Mesenchymal stem cell (in vitro differentiated cells and primary cell): Measurements from ENCODE around the gene FAM50B.

ENCODE experiments used
- DNase-seq: peaks from one replicate; pipeline ENCODE4 v3.0.0-alpha.2; 2013
- H2AFZ ChIP-seq: one replicate; pipeline ENCODE4 v1.6.1; 2013; ENCODE audit warnings: low read depth, mild to moderate bottlenecking, control low read depth, inconsistent platforms, low read length, moderate library complexity
- H2AK5ac ChIP-seq: 2 replicates; pipeline ENCODE4 v1.6.1; 2013; ENCODE audit warnings: low read length, moderate library complexity, mild to moderate bottlenecking, inconsistent platforms; ENCODE audit not compliant: severe bottlenecking
- H2BK120ac ChIP-seq: one replicate; pipeline ENCODE4 v1.6.1; 2013; ENCODE audit warnings: low read depth, mild to moderate bottlenecking, inconsistent platforms, low read length, moderate library complexity
- H2BK12ac ChIP-seq, 2 experiments: one replicate each; pipeline ENCODE4 v1.6.1; 2013; ENCODE audit warnings: inconsistent platforms in 2 of 2, low read length in 2 of 2, mild to moderate bottlenecking in 2 of 2, moderate library complexity in 2 of 2, control low read depth in 1 of 2
- H2BK15ac ChIP-seq: one replicate; pipeline ENCODE4 v1.6.1; 2013; ENCODE audit warnings: mild to moderate bottlenecking, low read depth, inconsistent platforms; ENCODE audit not compliant: poor library complexity, severe bottlenecking
- H2BK5ac ChIP-seq: 2 replicates; pipeline ENCODE4 v1.6.1; 2013; ENCODE audit warnings: low read depth, mild to moderate bottlenecking, low read length, control low read depth, inconsistent platforms; ENCODE audit not compliant: poor library complexity, severe bottlenecking
- H3K14ac ChIP-seq, 2 experiments: one replicate each; pipeline ENCODE4 v1.6.1; 2013; ENCODE audit warnings: inconsistent platforms in 2 of 2, low read length in 2 of 2, control low read depth in 1 of 2, mild to moderate bottlenecking in 1 of 2, moderate library complexity in 1 of 2
- H3K18ac ChIP-seq, 2 experiments: one replicate each; pipeline ENCODE4 v1.6.1; 2013; ENCODE audit warnings: inconsistent platforms in 2 of 2, low read length in 2 of 2, control low read depth in 1 of 2, low read depth in 1 of 2, mild to moderate bottlenecking in 1 of 2
- H3K23ac ChIP-seq, 2 experiments: one replicate each; pipeline ENCODE4 v1.6.1; 2013; ENCODE audit warnings: inconsistent platforms in 2 of 2, low read length in 2 of 2, mild to moderate bottlenecking in 2 of 2, moderate library complexity in 2 of 2, control low read depth in 1 of 2
- H3K27ac ChIP-seq: 2 replicates; pipeline ENCODE4 v1.5.1; 2013; ENCODE audit warnings: mild to moderate bottlenecking, moderate library complexity, low read length, control low read depth, inconsistent platforms; ENCODE audit not compliant: poor library complexity, severe bottlenecking
- H3K27me3 ChIP-seq, 2 experiments: 2 replicates each; pipeline versions ENCODE4 v1.6.1 to v1.7.0; 2013; ENCODE audit warnings: low read length in 2 of 2, mild to moderate bottlenecking in 2 of 2, moderate library complexity in 2 of 2, control low read depth in 1 of 2, inconsistent platforms in 1 of 2; ENCODE audit not compliant: control insufficient read depth in 1 of 2, insufficient read depth in 1 of 2
- H3K36me3 ChIP-seq, 2 experiments: 2 replicates each; pipeline versions ENCODE4 v1.6.1 to v1.7.0; 2013; ENCODE audit warnings: low read length in 2 of 2, control low read depth in 1 of 2, inconsistent platforms in 1 of 2, low read depth in 1 of 2, mild to moderate bottlenecking in 1 of 2; ENCODE audit not compliant: insufficient read depth in 2 of 2, control insufficient read depth in 1 of 2
- H3K4ac ChIP-seq, 2 experiments: one replicate each; pipeline ENCODE4 v1.6.1; 2013; ENCODE audit warnings: inconsistent platforms in 2 of 2, low read length in 2 of 2, mild to moderate bottlenecking in 2 of 2, moderate library complexity in 2 of 2, control low read depth in 1 of 2, low read depth in 1 of 2
- H3K4me1 ChIP-seq: 2 replicates; pipeline ENCODE4 v1.6.1; 2013; ENCODE audit warnings: low read depth, low read length, control low read depth; ENCODE audit not compliant: control insufficient read depth, insufficient read depth
- H3K4me2 ChIP-seq: 2 replicates; pipeline ENCODE4 v1.6.1; 2013; ENCODE audit warnings: low read length, mild to moderate bottlenecking, inconsistent platforms; ENCODE audit not compliant: poor library complexity, severe bottlenecking
- H3K4me3 ChIP-seq, 2 experiments: 2 replicates each; pipeline versions ENCODE4 v1.5.1 to v1.7.0; 2013; ENCODE audit warnings: low read length in 2 of 2, mild to moderate bottlenecking in 2 of 2, control low read depth in 1 of 2, low read depth in 1 of 2; ENCODE audit not compliant: insufficient read depth in 1 of 2
- H3K79me1 ChIP-seq: replicated peaks from 2 replicates; pipeline ENCODE4 v1.6.1; 2013; ENCODE audit warnings: mild to moderate bottlenecking, control low read depth, low read length, inconsistent platforms; ENCODE audit not compliant: poor library complexity, severe bottlenecking
- H3K9ac ChIP-seq: 2 replicates; pipeline ENCODE4 v1.7.0; 2013; ENCODE audit warnings: mild to moderate bottlenecking, low read length, moderate library complexity
- H3K9me3 ChIP-seq: 2 replicates; pipeline ENCODE4 v1.7.0; 2013; ENCODE audit warnings: mild to moderate bottlenecking, low read length; ENCODE audit not compliant: control insufficient read depth
- H4K8ac ChIP-seq: one replicate; pipeline ENCODE4 v1.6.1; 2013; ENCODE audit warnings: inconsistent platforms, mild to moderate bottlenecking, low read length, moderate library complexity
- H4K91ac ChIP-seq: one replicate; pipeline ENCODE4 v1.6.1; 2013; ENCODE audit warnings: mild to moderate bottlenecking, low read length, inconsistent platforms
- WGBS: methylation state at CpG from one replicate; pipeline ENCODE4 v1.1.7; 2013; ENCODE audit warnings: mixed read lengths; 5-methylcytosine and 5-hydroxymethylcytosine counted together

FAM50B gene

DNA sequence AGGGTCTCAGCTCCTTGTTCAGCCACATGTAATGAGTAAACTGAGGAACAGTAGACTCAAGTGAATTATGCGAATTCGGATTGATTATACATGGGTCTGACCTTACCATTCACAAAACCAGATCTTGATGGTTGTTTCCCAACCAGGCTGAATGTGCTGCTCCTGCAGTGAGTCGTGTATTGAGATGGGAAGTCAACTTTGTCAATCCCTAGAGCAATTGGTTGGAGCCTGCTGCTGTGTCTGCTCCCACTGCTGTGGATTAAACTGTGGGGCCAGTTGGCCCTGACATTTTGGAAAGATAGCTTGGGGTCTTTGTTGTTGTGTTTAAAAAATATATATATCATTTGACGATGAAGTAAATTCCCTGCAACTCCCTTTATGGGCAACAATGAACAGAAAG, 23.9 kb downstream of the FAM50B start:
- H2BK5ac ChIP-seq = no peak overlapping the region
- no peaks in the 10 kb centered on the region for H3K27me3 ChIP-seq
- no peak overlapping the region for H3K14ac ChIP-seq
- no peaks in the 10 kb centered on the region for H3K79me1 ChIP-seq
- no peak overlapping the region for H2AFZ ChIP-seq
- no peak overlapping the region for H2AK5ac ChIP-seq
- H3K36me3 ChIP-seq = no peaks in the 10 kb centered on the region
- H3K27ac ChIP-seq = no peak overlapping the region
- no peak overlapping the region for H3K4me3 ChIP-seq
- no peak overlapping the region for H2BK12ac ChIP-seq
- no peak overlapping the region for H4K91ac ChIP-seq
- DNase-seq = no peak
- no peak overlapping the region for H3K4ac ChIP-seq
- no peak overlapping the region for H2BK15ac ChIP-seq
- H3K4me1 ChIP-seq = peaks cover 7% of the 10 kb centered on the region
- no peak overlapping the region for H3K23ac ChIP-seq
- H3K18ac ChIP-seq = no peak overlapping the region
- H3K9me3 ChIP-seq = no peaks in the 10 kb centered on the region
- 94% methylated on average over 4 of the region's 4 CpGs for WGBS
- H2BK120ac ChIP-seq = no peak overlapping the region
- H3K9ac ChIP-seq = no peak overlapping the region
- H3K4me2 ChIP-seq = no peak overlapping the region
- no peak overlapping the region for H4K8ac ChIP-seq

DNA sequence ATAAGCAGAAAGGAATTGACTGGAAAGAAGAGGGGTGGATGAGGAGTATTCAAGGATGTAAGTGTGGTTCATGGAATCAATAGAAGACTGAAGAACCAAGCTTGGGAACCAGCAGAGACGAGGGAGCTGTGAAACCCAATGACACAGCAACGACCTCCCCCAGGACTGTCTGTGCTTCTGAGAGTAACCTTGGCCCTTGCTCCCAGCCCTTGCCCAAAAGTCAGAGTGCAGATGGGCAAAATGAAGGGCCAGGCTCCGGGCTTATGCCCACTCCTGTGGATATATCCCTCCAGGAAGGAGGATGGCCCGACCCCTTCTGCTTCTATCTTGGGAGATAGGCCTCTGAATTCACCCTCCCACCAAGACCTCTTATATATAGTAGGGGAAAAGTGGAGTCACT, 24.9 kb downstream of the FAM50B start:
- 98% methylated on average over 2 of the region's 4 CpGs for WGBS
- no peak overlapping the region for H3K9ac ChIP-seq
- no peaks in the 10 kb centered on the region for H3K79me1 ChIP-seq
- no peaks in the 10 kb centered on the region for H3K9me3 ChIP-seq
- H2BK120ac ChIP-seq = no peak overlapping the region
- H3K36me3 ChIP-seq = no peaks in the 10 kb centered on the region
- peaks cover 7% of the 10 kb centered on the region for H3K4me1 ChIP-seq
- H4K91ac ChIP-seq = no peak overlapping the region
- H4K8ac ChIP-seq = no peak overlapping the region
- H3K18ac ChIP-seq = no peak overlapping the region
- no peak overlapping the region for H2AFZ ChIP-seq
- H2BK5ac ChIP-seq = no peak overlapping the region
- H2BK12ac ChIP-seq = no peak overlapping the region
- no peak overlapping the region for H3K4me2 ChIP-seq
- no peak overlapping the region for H3K23ac ChIP-seq
- H3K4me3 ChIP-seq = no peak overlapping the region
- H3K27me3 ChIP-seq = no peaks in the 10 kb centered on the region
- no peak overlapping the region for H2BK15ac ChIP-seq
- no peak for DNase-seq
- no peak overlapping the region for H3K4ac ChIP-seq
- no peak overlapping the region for H3K27ac ChIP-seq
- no peak overlapping the region for H3K14ac ChIP-seq
- no peak overlapping the region for H2AK5ac ChIP-seq

DNA sequence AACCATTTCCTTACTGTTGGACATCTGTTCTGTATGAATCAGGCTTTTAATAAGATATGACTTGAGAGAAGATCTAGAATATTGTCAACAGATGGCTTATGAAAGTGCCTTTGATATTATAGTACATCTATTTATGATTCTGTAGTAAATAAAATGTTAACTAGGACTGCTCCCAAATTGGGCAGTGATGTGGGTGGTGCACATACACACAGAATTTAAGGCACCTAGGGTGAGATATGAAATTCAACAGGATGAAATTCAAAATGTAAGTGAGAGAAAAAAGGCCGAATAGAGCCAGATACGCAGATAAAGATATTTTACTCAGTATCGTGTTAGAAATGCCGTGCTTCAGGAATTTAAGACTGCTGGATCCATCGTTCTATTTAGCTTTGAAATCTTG, 26.3 kb downstream of the FAM50B start:
- no peaks in the 10 kb centered on the region for H3K79me1 ChIP-seq
- H2BK120ac ChIP-seq = no peak overlapping the region
- no peak overlapping the region for H3K23ac ChIP-seq
- no peak overlapping the region for H2BK15ac ChIP-seq
- H3K14ac ChIP-seq = no peak overlapping the region
- H2BK5ac ChIP-seq = no peak overlapping the region
- no peak overlapping the region for H3K27ac ChIP-seq
- H2AFZ ChIP-seq = no peak overlapping the region
- 92% methylated on average over 4 of the region's 5 CpGs for WGBS
- H4K91ac ChIP-seq = no peak overlapping the region
- no peak overlapping the region for H2AK5ac ChIP-seq
- DNase-seq = no peak
- no peaks in the 10 kb centered on the region for H3K27me3 ChIP-seq
- no peak overlapping the region for H3K4ac ChIP-seq
- no peak overlapping the region for H3K4me3 ChIP-seq
- no peaks in the 10 kb centered on the region for H3K4me1 ChIP-seq
- H3K18ac ChIP-seq = no peak overlapping the region
- peak overlapping the region; percentile 6 for H3K9ac ChIP-seq
- H3K4me2 ChIP-seq = no peak overlapping the region
- H4K8ac ChIP-seq = no peak overlapping the region
- no peaks in the 10 kb centered on the region for H3K9me3 ChIP-seq
- no peaks in the 10 kb centered on the region for H3K36me3 ChIP-seq
- H2BK12ac ChIP-seq = no peak overlapping the region

DNA sequence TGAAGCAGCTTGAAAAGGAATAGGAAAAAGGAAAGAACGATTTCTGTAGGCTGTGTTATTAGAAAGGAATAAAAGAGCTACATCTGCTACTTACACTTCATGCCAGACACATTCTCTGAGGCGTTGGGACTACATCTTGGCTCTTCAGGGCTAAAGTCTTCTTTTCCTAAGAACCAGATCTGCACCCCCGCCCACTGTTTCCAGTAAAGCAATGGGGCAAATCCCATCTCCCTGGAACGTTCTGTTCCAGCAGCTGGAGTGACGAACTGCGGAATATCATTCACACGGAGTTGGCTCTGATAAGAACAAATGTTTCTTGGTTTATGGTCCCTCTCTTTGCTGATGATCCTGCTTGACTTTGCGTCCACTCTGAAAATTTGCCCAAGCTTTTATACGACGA, 26.9 kb downstream of the FAM50B start:
- Histone ChIP-seq H2BK120ac (no peak overlapping the region), H3K4me2 (no peak overlapping the region), H3K27ac (no peak overlapping the region), H2AFZ (no peak overlapping the region), H2BK5ac (no peak overlapping the region), H4K91ac (no peak overlapping the region), H4K8ac (no peak overlapping the region), H3K18ac (no peak overlapping the region), H3K14ac (no peak overlapping the region), H3K79me1 (no peaks in the 10 kb centered on the region), H2BK12ac (no peak overlapping the region), H2AK5ac (no peak overlapping the region), H3K9me3 (no peaks in the 10 kb centered on the region), H3K4ac (no peak overlapping the region), H3K23ac (no peak overlapping the region), H3K36me3 (no peaks in the 10 kb centered on the region), H3K4me1 (no peaks in the 10 kb centered on the region), H3K27me3 (no peaks in the 10 kb centered on the region), H3K4me3 (peak overlapping the region in 1 of 2 experiments; percentile 50), H2BK15ac (no peak overlapping the region), H3K9ac (peak overlapping the region; percentile 6)
- peak; percentile 10 for DNase-seq
- WGBS = 70% methylated on average over 10 of the region's 10 CpGs
